Sigmoid colon (tissue), 4 donors: ENCODE results near the gene MMP20.

Experiments used
- EP300 ChIP-seq, 4 donors: sonication (generic); formaldehyde crosslinking; IDR thresholded peaks; one replicate each; pipeline ENCODE4 v1.6.1; 2017; ENCODE audit warnings: antibody characterized with exemption in 4 of 4
- POLR2A ChIP-seq, 2 donors: fragments of 450-650 bp; IDR thresholded peaks; one replicate each; pipeline ENCODE4 v1.6.1; 2016; ENCODE audit warnings: antibody characterized with exemption in 2 of 2, mild to moderate bottlenecking in 2 of 2, moderate library complexity in 2 of 2
- POLR2AphosphoS5 ChIP-seq, 4 donors: sonication (generic); formaldehyde crosslinking; IDR thresholded peaks; one replicate each; pipeline ENCODE4 v1.6.1; 2017; ENCODE audit warnings: antibody characterized with exemption in 4 of 4
- TF ChIP-seq, protein P1 (sequence below), 4 experiments: fragments of 450-650 bp in 3 of 4; fragments of 200-600 bp in 1 of 4; IDR thresholded peaks; one replicate each; pipeline ENCODE4 v1.5.1; 2016 to 2019; ENCODE audit warnings: antibody characterized with exemption in 4 of 4, mild to moderate bottlenecking in 3 of 4, moderate library complexity in 2 of 4

DNA sequence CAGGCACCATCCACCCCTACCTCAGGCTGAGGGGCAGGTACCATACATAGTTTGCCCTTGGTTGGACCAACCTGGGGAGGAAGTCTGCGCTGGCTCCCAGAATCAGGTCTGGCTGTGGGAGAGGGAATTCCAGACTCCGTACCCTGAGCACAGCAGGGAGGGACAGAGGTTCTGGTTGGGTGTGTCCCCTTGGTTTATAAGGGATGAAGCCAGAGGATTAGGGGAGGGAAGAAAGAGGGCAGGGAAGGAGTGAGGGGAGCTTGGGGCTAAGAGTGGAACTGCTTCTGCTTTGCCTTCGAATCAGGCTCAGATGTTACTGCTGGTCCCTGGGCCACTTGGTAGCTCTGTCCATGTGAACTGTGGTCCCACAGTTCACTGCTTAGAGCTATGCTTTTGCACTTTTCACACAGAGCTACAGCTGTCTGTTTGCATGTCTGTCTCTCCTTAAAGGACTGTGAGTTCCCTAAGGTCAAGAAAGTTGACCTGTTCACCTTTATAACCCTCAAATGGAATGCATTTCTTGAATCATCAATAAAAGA, 9.2 kb downstream of the MMP20 start:
- TF ChIP-seq POLR2AphosphoS5 (IDR thresholded peaks at IDR 0.05): no peak
- no peak for TF ChIP-seq POLR2A (IDR thresholded peaks at IDR 0.05)
- TF ChIP-seq, protein P1, sequence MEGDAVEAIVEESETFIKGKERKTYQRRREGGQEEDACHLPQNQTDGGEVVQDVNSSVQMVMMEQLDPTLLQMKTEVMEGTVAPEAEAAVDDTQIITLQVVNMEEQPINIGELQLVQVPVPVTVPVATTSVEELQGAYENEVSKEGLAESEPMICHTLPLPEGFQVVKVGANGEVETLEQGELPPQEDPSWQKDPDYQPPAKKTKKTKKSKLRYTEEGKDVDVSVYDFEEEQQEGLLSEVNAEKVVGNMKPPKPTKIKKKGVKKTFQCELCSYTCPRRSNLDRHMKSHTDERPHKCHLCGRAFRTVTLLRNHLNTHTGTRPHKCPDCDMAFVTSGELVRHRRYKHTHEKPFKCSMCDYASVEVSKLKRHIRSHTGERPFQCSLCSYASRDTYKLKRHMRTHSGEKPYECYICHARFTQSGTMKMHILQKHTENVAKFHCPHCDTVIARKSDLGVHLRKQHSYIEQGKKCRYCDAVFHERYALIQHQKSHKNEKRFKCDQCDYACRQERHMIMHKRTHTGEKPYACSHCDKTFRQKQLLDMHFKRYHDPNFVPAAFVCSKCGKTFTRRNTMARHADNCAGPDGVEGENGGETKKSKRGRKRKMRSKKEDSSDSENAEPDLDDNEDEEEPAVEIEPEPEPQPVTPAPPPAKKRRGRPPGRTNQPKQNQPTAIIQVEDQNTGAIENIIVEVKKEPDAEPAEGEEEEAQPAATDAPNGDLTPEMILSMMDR (IDR thresholded peaks at IDR 0.05): no peak
- TF ChIP-seq EP300 (IDR thresholded peaks at IDR 0.05): no peak
